IPS DF 6.9 (cell line): ENCODE data around the gene STXBP1.
A peak's percentile ranks its signal among the peaks of the same experiment; 100 is the strongest.

Experiments used
- DNase-seq: peaks from one replicate; pipeline ENCODE4 v3.0.0-alpha.2; 2013; ENCODE audit warnings: low read depth, low spot score
- H3K27ac ChIP-seq: one replicate; pipeline ENCODE4 v1.5.1; 2013; ENCODE audit warnings: low read length, control low read depth
- H3K27me3 ChIP-seq: 2 replicates; pipeline ENCODE4 v1.6.1; 2013; ENCODE audit warnings: mild to moderate bottlenecking, low read length; ENCODE audit not compliant: control insufficient read depth, insufficient read depth
- H3K36me3 ChIP-seq: 2 replicates; pipeline ENCODE4 v1.6.1; 2013; ENCODE audit warnings: low read length; ENCODE audit not compliant: control insufficient read depth, insufficient read depth
- H3K4me1 ChIP-seq: 2 replicates; pipeline ENCODE4 v1.6.1; 2013; ENCODE audit warnings: low read length; ENCODE audit not compliant: control insufficient read depth, insufficient read depth
- H3K4me3 ChIP-seq: 2 replicates; pipeline ENCODE4 v1.5.1; 2013; ENCODE audit warnings: mild to moderate bottlenecking, low read length
- H3K9me3 ChIP-seq: 2 replicates; pipeline ENCODE4 v1.6.1; 2013; ENCODE audit warnings: low read length, inconsistent platforms; ENCODE audit not compliant: control insufficient read depth, insufficient read depth
- WGBS: extraction: QIAGEN DNeasy Blood & Tissue Kit; methylation state at CpG from one replicate; pipeline ENCODE4 v1.1.7; 2013; ENCODE audit warnings: mixed read lengths, missing lambda C conversion rate; ENCODE audit not compliant: insufficient read length, insufficient coverage; 5-methylcytosine and 5-hydroxymethylcytosine counted together

STXBP1 gene

DNA sequence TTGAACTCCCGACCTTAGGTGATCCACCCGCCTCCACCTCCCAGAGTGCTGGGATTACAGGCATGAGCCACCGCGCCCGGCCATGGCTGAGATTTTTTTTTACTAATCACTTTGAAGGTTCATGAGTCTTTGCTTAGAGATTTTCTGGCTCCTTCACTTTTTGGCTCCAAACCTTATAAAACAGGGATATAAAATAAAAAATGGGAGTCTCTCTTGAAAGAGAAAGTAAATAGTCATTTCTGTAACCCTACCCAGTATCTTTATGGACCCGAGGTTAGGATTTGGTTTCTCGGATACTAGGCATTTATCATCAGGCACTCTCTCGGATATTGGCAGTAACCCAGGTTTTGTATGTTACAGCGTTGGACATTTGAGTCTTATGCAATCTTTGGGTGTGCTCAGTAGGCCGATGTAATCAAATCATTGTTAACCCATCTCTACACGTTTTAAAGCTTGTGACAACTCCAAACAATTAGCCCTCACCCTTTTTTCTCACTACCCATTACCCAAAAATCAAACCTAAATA lies 25.3 kb downstream of the STXBP1 start:
- H3K4me3 ChIP-seq = no peak overlapping the region
- no peak for DNase-seq
- whole genome bisulfite sequencing = 100% methylated on average over 1 of the region's 11 CpGs

GRCh38 chr9:127640908-127641545 lies 28.9 kb downstream of the STXBP1 start:
- H3K4me1 ChIP-seq = no peaks in the 10 kb centered on the region
- H3K27ac ChIP-seq = no peak overlapping the region
- no peak overlapping the region for H3K4me3 ChIP-seq
- no CpG with 5 or more reads among the region's 5 CpGs for WGBS
- DNase-seq = no peak
- no peaks in the 10 kb centered on the region for H3K36me3 ChIP-seq
- H3K9me3 ChIP-seq = no peaks in the 10 kb centered on the region
- H3K27me3 ChIP-seq = no peaks in the 10 kb centered on the region

More for the DNA sequence above, 25.3 kb downstream of the STXBP1 start:
- no peaks in the 10 kb centered on the region for H3K27me3 ChIP-seq
- no peaks in the 10 kb centered on the region for H3K9me3 ChIP-seq
- H3K4me1 ChIP-seq = no peaks in the 10 kb centered on the region
- no peaks in the 10 kb centered on the region for H3K36me3 ChIP-seq
- H3K27ac ChIP-seq = no peak overlapping the region

DNA sequence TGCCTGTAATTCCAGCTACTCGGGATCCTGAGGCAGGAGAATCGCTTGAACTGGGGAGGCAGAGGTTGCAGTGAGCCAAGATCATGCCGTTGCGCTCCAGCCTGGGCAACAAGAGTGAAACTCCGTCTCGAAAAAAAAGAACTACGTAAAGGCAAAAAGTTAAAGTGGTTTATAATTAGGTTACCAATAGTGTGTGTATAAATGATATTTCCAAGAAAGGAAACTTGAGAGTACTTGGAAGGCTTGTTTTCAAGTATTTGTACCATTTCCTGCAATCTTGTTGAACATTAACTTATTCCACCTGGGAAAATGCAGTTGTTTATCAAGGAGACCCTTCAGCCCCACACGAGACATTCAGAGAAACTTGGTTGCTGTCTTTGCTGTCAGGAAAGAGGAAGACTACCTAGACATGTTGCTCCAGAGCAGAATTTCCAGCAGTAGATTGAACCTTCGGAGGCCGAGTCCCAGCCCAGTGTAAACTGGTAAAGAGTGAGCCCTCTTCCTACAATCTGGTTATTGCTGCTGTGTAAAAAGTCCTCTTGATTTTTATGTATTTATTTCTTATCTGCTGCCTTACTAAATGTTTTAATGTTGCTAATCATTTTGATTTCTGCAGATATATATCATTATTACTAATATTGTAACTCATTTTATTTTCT lies 30.1 kb downstream of the STXBP1 start:
- DNase-seq = no peak
- Histone ChIP-seq H3K27ac (no peak overlapping the region), H3K9me3 (no peaks in the 10 kb centered on the region), H3K4me3 (no peak overlapping the region), H3K4me1 (no peaks in the 10 kb centered on the region), H3K27me3 (no peaks in the 10 kb centered on the region), H3K36me3 (no peaks in the 10 kb centered on the region)
- no CpG with 5 or more reads among the region's 10 CpGs for WGBS

GRCh38 chr9:127644146-127644827 lies 32.2 kb downstream of the STXBP1 start:
- no CpG with 5 or more reads among the region's 8 CpGs for WGBS
- Histone ChIP-seq H3K4me3 (no peak overlapping the region), H3K27ac (no peak overlapping the region)

DNA sequence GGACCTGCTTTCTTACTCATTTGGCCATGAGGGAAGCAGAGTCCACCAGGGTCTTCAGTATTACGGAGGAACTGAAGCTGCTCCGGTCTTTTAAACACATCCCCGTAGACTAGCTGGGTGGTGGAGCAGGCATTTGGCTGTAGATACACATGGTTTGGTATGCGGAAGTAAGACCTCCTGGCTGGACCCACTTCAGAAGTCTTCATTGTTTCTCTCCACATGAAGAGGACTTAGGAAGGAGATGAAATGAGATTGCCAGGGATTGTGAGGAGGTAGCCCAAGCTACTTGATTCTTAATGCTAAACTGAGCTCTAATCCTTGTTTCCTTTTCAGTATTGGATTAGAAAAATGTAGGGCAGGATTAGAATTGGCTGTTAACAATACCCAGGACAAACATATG lies 32.9 kb downstream of the STXBP1 start:
- Histone ChIP-seq H3K27me3 (no peaks in the 10 kb centered on the region), H3K4me1 (no peaks in the 10 kb centered on the region), H3K36me3 (no peaks in the 10 kb centered on the region), H3K27ac (no peak overlapping the region), H3K9me3 (no peaks in the 10 kb centered on the region), H3K4me3 (no peak overlapping the region)
- no CpG with 5 or more reads among the region's 4 CpGs for WGBS
- no peak for DNase-seq

More at GRCh38 chr9:127644146-127644827, 32.2 kb downstream of the STXBP1 start:
- no peak for DNase-seq
- Histone ChIP-seq H3K4me1 (no peaks in the 10 kb centered on the region), H3K9me3 (no peaks in the 10 kb centered on the region), H3K36me3 (no peaks in the 10 kb centered on the region), H3K27me3 (no peaks in the 10 kb centered on the region)

GRCh38 chr9:127647451-127647850 lies 35.4 kb downstream of the STXBP1 start:
- no peaks in the 10 kb centered on the region for H3K36me3 ChIP-seq
- no peak overlapping the region for H3K4me3 ChIP-seq
- H3K9me3 ChIP-seq = no peaks in the 10 kb centered on the region
- no peaks in the 10 kb centered on the region for H3K27me3 ChIP-seq
- H3K4me1 ChIP-seq = no peaks in the 10 kb centered on the region
- no CpG with 5 or more reads among the region's 3 CpGs for WGBS
- no peak overlapping the region for H3K27ac ChIP-seq
- DNase-seq = no peak

GRCh38 chr9:127650518-127650917 lies 38.4 kb downstream of the STXBP1 start:
- Histone ChIP-seq H3K9me3 (no peaks in the 10 kb centered on the region), H3K36me3 (no peaks in the 10 kb centered on the region), H3K4me1 (0 out of 2 replicates have a peak, but pooled peaks cover 1% of the 10 kb centered on the region), H3K27me3 (no peaks in the 10 kb centered on the region), H3K4me3 (no peak overlapping the region), H3K27ac (no peak overlapping the region)
- no CpG with 5 or more reads among the region's 3 CpGs for whole genome bisulfite sequencing
- no peak for DNase-seq

DNA sequence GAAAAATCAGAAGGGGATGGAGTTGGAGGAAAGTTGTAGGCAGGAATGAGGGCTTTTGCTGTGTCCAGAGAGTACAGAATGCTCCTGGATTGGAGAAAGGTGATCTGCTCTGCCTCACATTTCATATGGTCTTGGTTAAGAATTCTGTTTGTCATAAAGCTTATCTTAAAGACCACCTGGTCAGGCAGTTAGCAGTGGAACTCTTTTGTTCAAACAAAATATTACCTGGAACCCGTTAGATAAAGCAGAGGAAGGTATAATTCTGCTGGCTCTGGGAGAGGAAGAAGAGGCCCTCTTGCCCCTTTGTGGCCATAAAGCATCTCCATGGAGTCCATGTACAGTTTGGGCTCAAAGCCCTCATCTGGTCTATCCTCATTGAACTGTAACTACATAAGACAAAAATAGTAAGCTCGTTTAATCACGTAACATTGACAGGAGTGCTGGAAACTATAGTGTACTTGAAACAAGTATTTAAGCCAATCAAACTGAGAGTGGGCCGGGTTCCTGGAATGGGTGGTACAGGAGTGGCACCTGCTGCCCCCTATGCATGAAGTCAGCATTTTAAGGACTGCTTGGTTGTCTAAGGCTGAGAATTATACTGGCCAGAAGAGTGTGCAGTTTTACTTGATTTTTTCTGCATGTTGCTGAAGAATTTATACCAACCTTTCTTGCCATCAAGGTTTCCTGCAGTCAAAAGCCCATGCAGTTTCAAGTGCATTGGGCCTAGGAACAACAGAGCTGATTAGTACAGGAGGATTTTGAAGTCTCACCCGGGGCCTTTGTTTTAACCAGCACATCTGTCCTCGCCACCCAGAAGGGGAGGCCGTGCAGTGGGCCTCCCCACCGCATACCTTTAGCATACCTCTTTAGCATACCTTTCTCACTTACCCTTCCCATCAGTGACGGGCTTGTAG lies 39.9 kb downstream of the STXBP1 start:
- 0 out of 2 replicates have a peak, but pooled peaks cover 1% of the 10 kb centered on the region for H3K4me1 ChIP-seq
- no peak overlapping the region for H3K4me3 ChIP-seq
- H3K9me3 ChIP-seq = no peaks in the 10 kb centered on the region
- no CpG with 5 or more reads among the region's 9 CpGs for WGBS
- no peaks in the 10 kb centered on the region for H3K27me3 ChIP-seq
- H3K27ac ChIP-seq = no peak overlapping the region
- DNase-seq = no peak
- no peaks in the 10 kb centered on the region for H3K36me3 ChIP-seq

GRCh38 chr9:127652733-127653132 lies 40.7 kb downstream of the STXBP1 start:
- no CpG with 5 or more reads among the region's 3 CpGs for WGBS
- H3K36me3 ChIP-seq = no peaks in the 10 kb centered on the region
- 0 out of 2 replicates have a peak, but pooled peaks cover 1% of the 10 kb centered on the region for H3K4me1 ChIP-seq
- H3K27ac ChIP-seq = no peak overlapping the region
- DNase-seq = no peak
- H3K9me3 ChIP-seq = no peaks in the 10 kb centered on the region
- H3K27me3 ChIP-seq = no peaks in the 10 kb centered on the region
- no peak overlapping the region for H3K4me3 ChIP-seq

DNA sequence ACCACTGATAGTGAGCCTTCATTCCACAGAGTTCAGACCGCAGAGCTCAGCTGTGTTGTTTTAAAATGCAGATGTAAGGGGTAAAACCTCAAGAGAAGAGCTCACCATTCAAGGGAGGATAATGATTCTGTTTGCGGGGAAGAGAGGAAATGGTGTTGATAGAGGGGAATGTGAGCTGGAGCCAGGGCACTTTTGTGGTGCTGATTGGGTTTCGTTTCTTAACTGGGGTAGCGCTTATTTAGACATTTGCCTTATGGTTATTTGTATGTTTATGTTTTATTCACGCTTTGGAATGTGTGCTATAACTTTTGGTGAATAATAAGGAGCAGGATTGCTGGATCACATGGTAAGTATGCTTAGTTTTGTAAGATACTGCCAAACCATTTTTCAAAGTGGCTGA lies 42.5 kb downstream of the STXBP1 start:
- no CpG with 5 or more reads among the region's 5 CpGs for WGBS
- no peak for DNase-seq
- no peaks in the 10 kb centered on the region for H3K27me3 ChIP-seq
- peak overlapping the region; percentile 71 for H3K27ac ChIP-seq
- no peaks in the 10 kb centered on the region for H3K36me3 ChIP-seq
- no peak overlapping the region for H3K4me3 ChIP-seq
- no peaks in the 10 kb centered on the region for H3K9me3 ChIP-seq
- H3K4me1 ChIP-seq = 0 out of 2 replicates have a peak, but pooled peaks cover 1% of the 10 kb centered on the region
